Fibroblast of pulmonary artery (primary cell): Measurements from ENCODE around the gene CPNE5.

ENCODE experiments used
- DNase-seq: peaks from one replicate; pipeline ENCODE4 v3.0.0-alpha.2; 2010; ENCODE audit warnings: low read depth
- H3K4me3 ChIP-seq: replicated peaks from 2 replicates; pipeline ENCODE4 v1.5.1; 2011; ENCODE audit warnings: low read depth, mild to moderate bottlenecking, control low read depth, low read length, moderate library complexity
- CTCF ChIP-seq: IDR thresholded peaks from 2 replicates; pipeline ENCODE4 v1.5.1; 2011; ENCODE audit warnings: mild to moderate bottlenecking, control low read depth, low read length, inconsistent platforms; ENCODE audit errors: missing control alignments

The CPNE5 gene

DNA sequence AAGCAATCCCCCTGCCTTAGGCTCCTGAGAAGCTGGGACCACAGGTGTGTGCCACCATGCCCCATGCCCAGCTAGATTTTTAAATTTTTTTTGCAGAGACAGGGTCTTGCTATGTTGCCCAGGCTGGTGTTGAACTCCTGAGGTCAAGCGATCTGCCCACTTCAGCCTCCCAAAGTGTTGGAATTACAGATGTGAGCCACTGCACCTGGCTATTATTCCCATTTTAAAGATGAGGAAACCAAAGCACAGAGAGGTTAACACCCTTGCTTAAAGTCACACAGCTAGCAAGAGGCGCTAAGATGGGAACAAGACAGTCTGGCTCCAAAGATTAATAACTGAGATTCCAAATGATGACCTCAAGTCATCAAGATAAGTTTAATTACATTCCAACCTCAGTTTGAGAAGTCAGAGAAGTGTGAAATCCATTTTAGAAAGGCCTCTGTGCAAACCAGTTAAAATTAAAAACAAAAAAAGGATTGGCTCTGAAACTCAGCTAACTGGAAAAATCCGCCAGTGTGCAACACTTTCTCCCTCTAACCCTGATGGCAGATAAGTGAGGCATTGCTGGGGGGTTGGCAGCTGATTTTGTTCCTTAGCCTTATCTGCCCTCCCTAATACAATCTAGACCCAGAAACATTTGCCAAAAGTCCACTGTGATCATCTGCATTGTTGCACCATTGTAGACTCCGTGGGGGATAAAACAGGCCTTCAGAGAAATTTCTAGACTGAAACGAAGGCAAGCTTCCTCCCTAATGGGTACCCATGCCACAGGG, 55.5 kb downstream of the CPNE5 start:
- DNase-seq = peak; percentile 17
- TF ChIP-seq CTCF = no peak
- H3K4me3 ChIP-seq = no peak overlapping the region

GRCh38 chr6:36781669-36782068, 57.6 kb downstream of the CPNE5 start:
- no peak for TF ChIP-seq CTCF
- DNase-seq = no peak
- H3K4me3 ChIP-seq = no peak overlapping the region

- DNase-seq = no peak
- H3K4me3 ChIP-seq = no peak overlapping the region
- TF ChIP-seq CTCF = no peak
Measured at GRCh38 chr6:36780442-36781177, 58.6 kb downstream of the CPNE5 start.

- H3K4me3 ChIP-seq = no peak overlapping the region
- DNase-seq = no peak
- TF ChIP-seq CTCF = no peak
Measured at GRCh38 chr6:36779227-36779626, 60.0 kb downstream of the CPNE5 start.

DNA sequence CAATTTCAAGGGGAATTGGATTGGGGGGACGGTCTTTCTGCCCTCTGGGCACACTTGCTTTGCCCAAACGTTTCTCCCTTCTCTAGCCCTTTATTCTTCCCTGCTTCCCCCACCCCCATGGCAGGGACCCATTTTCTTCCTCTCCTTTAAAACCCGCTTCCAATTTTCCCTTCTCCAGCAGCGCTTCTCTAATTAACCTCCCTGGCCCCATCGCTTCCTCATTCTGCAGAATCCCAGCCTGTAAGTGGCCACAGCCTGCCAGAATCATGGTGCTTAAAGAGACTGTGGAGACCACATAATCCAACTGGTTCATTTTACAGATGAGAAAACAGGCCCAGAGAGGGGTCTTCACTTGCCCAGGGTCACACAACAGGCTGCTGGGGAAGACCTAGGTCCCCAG, 61.4 kb downstream of the CPNE5 start:
- H3K4me3 ChIP-seq = no peak overlapping the region
- TF ChIP-seq CTCF = no peak
- no peak for DNase-seq

DNA sequence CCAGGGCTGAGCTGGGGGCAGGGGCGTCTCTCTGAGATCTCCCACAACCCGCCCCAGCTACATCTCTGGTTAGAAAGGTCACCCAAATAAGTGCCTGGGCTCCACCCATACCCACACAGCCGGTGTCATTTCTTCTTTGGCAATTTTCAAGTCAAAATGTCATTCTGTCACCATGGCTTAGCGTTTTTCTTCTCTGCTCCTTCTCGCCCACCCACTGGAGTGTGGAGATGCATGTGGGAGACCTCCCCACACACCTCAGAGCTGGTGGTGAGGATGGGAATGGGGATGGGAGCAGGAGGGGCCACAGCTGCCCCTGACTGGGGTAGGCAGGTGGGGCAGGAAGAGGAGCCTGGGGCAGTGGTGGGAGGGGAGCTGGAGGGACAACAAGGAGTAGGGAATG, 63.1 kb downstream of the CPNE5 start:
- no peak overlapping the region for H3K4me3 ChIP-seq
- TF ChIP-seq CTCF = no peak
- no peak for DNase-seq

DNA sequence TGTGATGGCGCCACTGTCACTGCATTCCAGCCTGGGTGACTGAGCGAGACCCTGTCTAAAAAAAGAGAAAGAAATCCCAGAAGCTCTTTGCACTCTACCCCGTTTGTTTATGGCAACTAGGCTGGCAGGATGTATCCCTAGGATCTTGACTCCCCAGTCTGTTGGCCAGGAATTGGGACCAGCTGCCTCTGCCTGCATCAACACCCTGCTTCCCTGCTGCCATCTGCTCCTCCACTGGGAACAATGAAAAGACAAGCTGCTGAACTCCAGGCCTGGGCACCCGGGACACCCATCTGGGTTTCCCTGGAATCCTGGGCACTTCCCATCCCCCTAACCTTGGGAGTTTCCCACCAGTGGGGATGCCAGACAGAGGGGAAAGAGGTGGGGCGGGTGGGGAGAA, 64.9 kb downstream of the CPNE5 start:
- no peak overlapping the region for H3K4me3 ChIP-seq
- no peak for DNase-seq
- no peak for TF ChIP-seq CTCF
